ENCODE results near the gene NID1. TPM values are rescaled to one million over a fixed set of nuclear protein-coding genes. Genes with fewer than 3 reads are reported as not detected.

Gene NID1
- total and polyA plus RNA-seq, 9 of the 15 experiments (the other 6 are each of a cell fraction or from before 2014, with no cell fraction given) = 0.22 TPM; not detected in 8

GRCh38 chr1:235976490-235976889 lies 88.4 kb downstream of the NID1 start (continued):
- TF ChIP-seq ETV6 (IDR thresholded peaks at IDR 0.05; ENCODE audit: borderline replicate concordance in 1 of 2, low read depth in 2 of 2, low read length in 1 of 2) (no peak), ETV6 (CRISPR knock-in tag; IDR thresholded peaks at IDR 0.05; ENCODE audit: borderline replicate concordance) (no peak), NCOA6 (IDR thresholded peaks at IDR 0.05) (no peak), GATAD2B (IDR thresholded peaks at IDR 0.05; ENCODE audit: borderline replicate concordance) (no peak)

GRCh38 chr1:235974616-235975015 lies 90.3 kb downstream of the NID1 start:
- H2AFZ ChIP-seq (ENCODE audit: low read depth, low read length) = no peak overlapping the region
- H3K4me3 ChIP-seq = no peak overlapping the region
- FAIRE-seq = no peak
- WGBS (ENCODE audit: insufficient coverage, low coverage, missing lambda C conversion rate) = 0% methylated on average over 1 of the region's 1 CpG
- peaks cover 0 to 2% of the 10 kb centered on the region in 2 experiments; a peak in 1 of 5 replicates for H3K4me1 ChIP-seq (replicated peaks in 1 of 2; ENCODE audit: control insufficient read depth in 2 of 2, insufficient read depth in 2 of 2, low read length in 2 of 2)
- no peak for ATAC-seq
- no peaks in the 10 kb centered on the region for H4K20me1 ChIP-seq (replicated peaks; ENCODE audit: control insufficient read depth, insufficient read depth, low read length)
- in situ Hi-C loops (cut with MboI) = no loop called here
- BruUV-seq (replicated peaks) = no TSS peak
- intact Hi-C loops (cut with micrococcal nuclease) = loop anchor here (5.0 kb wide), 4 partner anchors 107 to 882 kb away; partner anchors contain the start of gene LYST
- no peaks in the 10 kb centered on the region for H3K9me3 ChIP-seq (replicated peaks; ENCODE audit: control insufficient read depth, insufficient read depth, low read depth, low read length)
- peaks cover under 1 to 21% of the 10 kb centered on the region in 2 experiments; a peak in 2 of 5 replicates for H3K27me3 ChIP-seq (ENCODE audit: control insufficient read depth in 2 of 2, insufficient read depth in 2 of 2, low read length in 2 of 2)
- no peak for DNase-seq (ENCODE audit: extremely low read depth in 1 of 4, low spot score in 3 of 4)
- CTCF ChIA-PET (ENCODE audit: low intra/inter-chr PET ratio) = no interaction called here
- no peaks in the 10 kb centered on the region for H3K79me2 ChIP-seq (ENCODE audit: control insufficient read depth, insufficient read depth, low read length)
- no peak overlapping the region for H3K27ac ChIP-seq (ENCODE audit: extremely low read depth, low read depth, low read length)
- H3K9ac ChIP-seq (ENCODE audit: insufficient read depth in 1 of 2, low read depth in 2 of 2, low read length in 2 of 2) = no peak overlapping the region
- no peaks in the 10 kb centered on the region for H3K9me1 ChIP-seq (ENCODE audit: control insufficient read depth, insufficient read depth, low read length)
- H3K36me3 ChIP-seq (ENCODE audit: control insufficient read depth, insufficient read depth, low read length) = no peaks in the 10 kb centered on the region
- no peak overlapping the region for H3K4me2 ChIP-seq (ENCODE audit: insufficient read depth, low read length)
- POLR2A ChIA-PET = interaction anchor here (0.6 to 1.4 kb wide), 2 partner anchors 16 to 470 kb away, joined by 3 read pairs; partner anchors contain the start of gene B3GALNT2
- TF ChIP-seq POLR3G (IDR thresholded peaks at IDR 0.05; ENCODE audit: extremely low read depth, insufficient read length, insufficient replicate concordance) (no peak), ZNF639 (CRISPR knock-in tag; conservative IDR thresholded peaks at IDR 0.05 in 1 of 2, IDR thresholded peaks at IDR 0.05 in 1 of 2) (no peak), MEF2A (IDR thresholded peaks at IDR 0.05; ENCODE audit: control insufficient read depth, low read depth, low read length) (no peak), TARDBP (IDR thresholded peaks at IDR 0.05) (no peak), SUPT5H (IDR thresholded peaks at IDR 0.05) (no peak), KLF16 (IDR thresholded peaks at IDR 0.05) (no peak), ZNF184 (CRISPR knock-in tag; IDR thresholded peaks at IDR 0.05) (no peak), MITF (IDR thresholded peaks at IDR 0.05) (no peak), BCLAF1 (IDR thresholded peaks at IDR 0.05; ENCODE audit: borderline replicate concordance in 1 of 2, control insufficient read depth in 1 of 2, low read depth in 2 of 2, low read length in 1 of 2) (no peak), KLF10 (CRISPR knock-in tag; IDR thresholded peaks at IDR 0.05) (no peak), MAFF (IDR thresholded peaks at IDR 0.05; ENCODE audit: low read length) (no peak), RFX5 (IDR thresholded peaks at IDR 0.05; ENCODE audit: low read depth, low read length) (no peak), GATA2 (CRISPR knock-in tag; IDR thresholded peaks at IDR 0.05) (no peak)

All from K562 (cell line).